Mesothelial cell of epicardium (in vitro differentiated cells): ENCODE data around the gene AARS2. TPM values are rescaled to one million over a fixed set of nuclear protein-coding genes. Genes with fewer than 3 reads are reported as not detected.
A peak's percentile ranks its signal among the peaks of the same experiment; 100 is the strongest.

Experiments used
- DNase-seq, 2 experiments: peaks; one replicate each; pipeline ENCODE4 v3.0.0; 2021; ENCODE audit warnings: low spot score in 2 of 2; ENCODE audit not compliant: unreplicated experiment in 2 of 2
- H3K27ac Mint-ChIP-seq: 2 replicates; pipeline ENCODE4 v1.8.0; 2021; ENCODE audit warnings: mixed read lengths
- H3K27me3 Mint-ChIP-seq: 2 replicates; pipeline ENCODE4 v1.8.0; 2021; ENCODE audit warnings: low read depth, mixed read lengths
- H3K36me3 Mint-ChIP-seq: 2 replicates; pipeline ENCODE4 v1.8.0; 2021; ENCODE audit warnings: mixed read lengths
- H3K4me1 Mint-ChIP-seq: 2 replicates; pipeline ENCODE4 v1.8.0; 2021; ENCODE audit warnings: mixed read lengths
- H3K4me3 Mint-ChIP-seq: 2 replicates; pipeline ENCODE4 v1.8.0; 2021; ENCODE audit warnings: mild to moderate bottlenecking, moderate library complexity, mixed read lengths
- H3K9me3 Mint-ChIP-seq: 2 replicates; pipeline ENCODE4 v1.8.0; 2021; ENCODE audit warnings: mixed read lengths
- total RNA-seq: library from RNA; stranded (reverse); gene quantifications from 3 replicates; pipeline ENCODE4 v1.2.1, GENCODE V29; 2021
- TF ChIP-seq, protein P1 (sequence below): fragments of 200-600 bp; sonication (generic); IDR thresholded peaks from one replicate; pipeline ENCODE4 v1.5.0; 2021; ENCODE audit warnings: antibody characterized with exemption; ENCODE audit not compliant: unreplicated experiment

The AARS2 gene
- total RNA-seq, 1 donor from 2014 or later, result 33.4 TPM

GRCh38 chr6:44341095-44341890 is 28.1 kb upstream of the AARS2 start:
- H3K27me3 Mint-ChIP-seq, result peaks cover 54% of the 10 kb centered on the region
- TF ChIP-seq, protein P1, sequence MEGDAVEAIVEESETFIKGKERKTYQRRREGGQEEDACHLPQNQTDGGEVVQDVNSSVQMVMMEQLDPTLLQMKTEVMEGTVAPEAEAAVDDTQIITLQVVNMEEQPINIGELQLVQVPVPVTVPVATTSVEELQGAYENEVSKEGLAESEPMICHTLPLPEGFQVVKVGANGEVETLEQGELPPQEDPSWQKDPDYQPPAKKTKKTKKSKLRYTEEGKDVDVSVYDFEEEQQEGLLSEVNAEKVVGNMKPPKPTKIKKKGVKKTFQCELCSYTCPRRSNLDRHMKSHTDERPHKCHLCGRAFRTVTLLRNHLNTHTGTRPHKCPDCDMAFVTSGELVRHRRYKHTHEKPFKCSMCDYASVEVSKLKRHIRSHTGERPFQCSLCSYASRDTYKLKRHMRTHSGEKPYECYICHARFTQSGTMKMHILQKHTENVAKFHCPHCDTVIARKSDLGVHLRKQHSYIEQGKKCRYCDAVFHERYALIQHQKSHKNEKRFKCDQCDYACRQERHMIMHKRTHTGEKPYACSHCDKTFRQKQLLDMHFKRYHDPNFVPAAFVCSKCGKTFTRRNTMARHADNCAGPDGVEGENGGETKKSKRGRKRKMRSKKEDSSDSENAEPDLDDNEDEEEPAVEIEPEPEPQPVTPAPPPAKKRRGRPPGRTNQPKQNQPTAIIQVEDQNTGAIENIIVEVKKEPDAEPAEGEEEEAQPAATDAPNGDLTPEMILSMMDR, result no peak
- H3K4me1 Mint-ChIP-seq, result no peaks in the 10 kb centered on the region

DNA sequence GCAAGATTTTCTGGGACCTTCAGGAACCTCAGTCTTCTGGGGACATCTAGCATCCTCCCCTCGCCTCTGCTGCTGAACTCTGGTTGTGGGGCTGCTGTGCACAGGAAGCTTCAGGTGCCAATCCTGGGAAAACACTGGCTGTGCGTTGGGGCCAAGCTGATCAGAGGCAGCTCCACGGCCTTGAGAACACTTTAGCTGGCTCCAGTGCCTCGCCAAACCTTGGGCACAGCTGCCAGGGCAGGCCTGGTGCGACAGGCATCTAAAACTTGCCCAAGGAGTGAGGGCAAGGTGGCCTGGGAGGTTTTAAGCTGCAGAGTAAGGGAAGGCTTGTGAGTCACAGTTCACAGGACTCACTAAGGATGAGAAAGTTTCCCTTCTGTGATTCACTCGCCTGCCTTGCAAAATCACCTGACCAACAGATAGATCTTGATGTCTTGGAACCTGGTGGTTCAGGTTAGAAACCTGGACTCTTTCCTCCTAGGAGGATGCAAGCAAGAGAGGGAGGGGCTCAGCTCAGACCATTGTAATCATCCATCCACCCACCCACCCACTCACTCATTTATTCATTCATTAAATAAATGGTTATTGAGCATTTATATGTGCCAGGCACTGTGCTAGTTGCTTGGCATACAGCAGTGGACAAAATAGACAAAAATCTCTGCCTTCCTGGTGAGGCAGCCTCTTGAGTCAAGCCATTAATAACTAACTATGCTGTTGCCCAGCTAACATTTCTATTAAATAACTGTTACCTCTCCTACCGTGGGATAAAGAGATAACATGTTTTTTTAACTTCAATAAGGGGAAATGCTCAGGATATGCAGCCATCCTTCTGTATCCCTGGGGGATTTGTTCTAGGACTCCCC is 26.8 kb upstream of the AARS2 start:
- Mint-ChIP-seq H3K9me3 (no peaks in the 10 kb centered on the region), H3K27ac (no peak overlapping the region), H3K4me1 (no peaks in the 10 kb centered on the region), H3K36me3 (no peaks in the 10 kb centered on the region), H3K27me3 (peaks cover 52% of the 10 kb centered on the region), H3K4me3 (no peak overlapping the region)
- no peak for DNase-seq
- TF ChIP-seq, protein P1, result no peak

More at GRCh38 chr6:44341095-44341890, 28.1 kb upstream of the AARS2 start:
- no peaks in the 10 kb centered on the region for H3K36me3 Mint-ChIP-seq
- H3K9me3 Mint-ChIP-seq, result no peaks in the 10 kb centered on the region
- H3K4me3 Mint-ChIP-seq, result no peak overlapping the region
- DNase-seq, result no peak
- no peak overlapping the region for H3K27ac Mint-ChIP-seq

GRCh38 chr6:44339301-44339700 is 26.2 kb upstream of the AARS2 start:
- H3K36me3 Mint-ChIP-seq, result no peaks in the 10 kb centered on the region
- no peak overlapping the region for H3K4me3 Mint-ChIP-seq
- H3K27ac Mint-ChIP-seq, result no peak overlapping the region
- TF ChIP-seq, protein P1, result no peak
- DNase-seq, result no peak
- H3K27me3 Mint-ChIP-seq, result peaks cover 45% of the 10 kb centered on the region
- no peaks in the 10 kb centered on the region for H3K4me1 Mint-ChIP-seq
- H3K9me3 Mint-ChIP-seq, result no peaks in the 10 kb centered on the region

GRCh38 chr6:44338228-44339122 is 25.3 kb upstream of the AARS2 start:
- Mint-ChIP-seq H3K36me3 (no peaks in the 10 kb centered on the region), H3K27ac (no peak overlapping the region), H3K4me1 (no peaks in the 10 kb centered on the region), H3K9me3 (no peaks in the 10 kb centered on the region), H3K4me3 (no peak overlapping the region), H3K27me3 (peaks cover 37% of the 10 kb centered on the region)
- TF ChIP-seq, protein P1, result peak; percentile 10
- DNase-seq, result peak in 1 of 2 experiments; percentile 69

- Mint-ChIP-seq H3K27ac (no peak overlapping the region), H3K36me3 (no peaks in the 10 kb centered on the region), H3K4me1 (peaks cover 2% of the 10 kb centered on the region), H3K9me3 (no peaks in the 10 kb centered on the region), H3K4me3 (no peak overlapping the region), H3K27me3 (peaks cover 30% of the 10 kb centered on the region)
- no peak for DNase-seq
- TF ChIP-seq, protein P1, result no peak
Observed at GRCh38 chr6:44335631-44336030, 22.5 kb upstream of the AARS2 start.
